Measurements from ENCODE around the gene SETDB2.

The SETDB2 gene

GRCh38 chr13:49450105-49450819 is 6.2 kb downstream of the SETDB2 start:
- Histone ChIP-seq H3K4me1 (ENCODE audit: control insufficient read depth, insufficient read depth, low read length, poor library complexity, severe bottlenecking) (no peaks in the 10 kb centered on the region), H3K27ac (ENCODE audit: low read depth, low read length, severe bottlenecking) (no peak overlapping the region), H3K36me3 (ENCODE audit: control insufficient read depth, insufficient read depth, low read length) (no peaks in the 10 kb centered on the region), H3K9me3 (ENCODE audit: control insufficient read depth, low read length) (no peaks in the 10 kb centered on the region), H3K4me3 (ENCODE audit: extremely low read depth, insufficient read depth, low read length, poor library complexity, severe bottlenecking) (no peak overlapping the region)
- 100% methylated on average over 2 of the region's 3 CpGs; no CpG with 5 or more reads in 1 of the 2 experiments for WGBS, 2 experiments (ENCODE audit: insufficient coverage in 2 of 2)

DNA sequence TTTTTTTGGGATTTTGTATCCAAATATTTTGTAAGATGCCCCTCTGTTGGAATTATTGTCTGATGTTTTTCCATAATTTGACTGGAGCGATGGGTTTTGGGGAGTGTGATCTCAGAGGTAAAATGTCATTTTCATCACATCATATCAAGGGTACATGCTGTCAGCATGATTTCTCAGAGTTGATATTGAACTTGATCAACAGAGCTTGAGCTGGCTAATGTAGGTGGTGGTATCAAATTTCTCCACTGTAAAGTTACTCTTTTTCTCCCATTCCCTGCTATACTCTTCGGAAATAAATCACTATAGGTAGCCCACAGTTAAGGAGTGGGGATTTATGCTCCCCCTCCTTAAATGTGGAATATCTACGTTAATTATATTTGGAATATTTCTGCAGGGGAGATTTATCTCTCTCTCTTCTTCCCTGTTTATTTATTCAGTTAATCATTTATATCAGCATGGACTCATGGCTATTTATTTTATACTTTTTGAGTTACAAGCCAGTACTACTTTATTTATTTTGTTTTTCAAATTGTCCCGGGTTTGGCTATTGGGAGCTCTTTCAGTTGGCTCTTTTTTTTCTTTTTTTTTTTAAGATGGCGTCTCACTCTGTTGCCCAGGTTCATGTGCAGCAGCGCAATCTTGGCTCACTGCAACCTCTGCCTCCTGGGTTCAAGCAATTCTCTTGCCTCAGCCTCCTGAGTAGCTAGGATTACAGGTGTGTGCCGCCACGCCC is 8.8 kb downstream of the SETDB2 start:
- Histone ChIP-seq H3K9me3 (ENCODE audit: control insufficient read depth, low read length) (no peaks in the 10 kb centered on the region), H3K36me3 (ENCODE audit: control insufficient read depth, insufficient read depth, low read length) (no peaks in the 10 kb centered on the region), H3K4me3 (ENCODE audit: extremely low read depth, insufficient read depth, low read length, poor library complexity, severe bottlenecking) (no peak overlapping the region), H3K27ac (ENCODE audit: low read depth, low read length, severe bottlenecking) (no peak overlapping the region), H3K4me1 (ENCODE audit: control insufficient read depth, insufficient read depth, low read length, poor library complexity, severe bottlenecking) (no peaks in the 10 kb centered on the region)
- 86 to 100% methylated on average over 1 of the region's 8 CpGs for WGBS, 2 experiments (ENCODE audit: insufficient coverage in 2 of 2)

DNA sequence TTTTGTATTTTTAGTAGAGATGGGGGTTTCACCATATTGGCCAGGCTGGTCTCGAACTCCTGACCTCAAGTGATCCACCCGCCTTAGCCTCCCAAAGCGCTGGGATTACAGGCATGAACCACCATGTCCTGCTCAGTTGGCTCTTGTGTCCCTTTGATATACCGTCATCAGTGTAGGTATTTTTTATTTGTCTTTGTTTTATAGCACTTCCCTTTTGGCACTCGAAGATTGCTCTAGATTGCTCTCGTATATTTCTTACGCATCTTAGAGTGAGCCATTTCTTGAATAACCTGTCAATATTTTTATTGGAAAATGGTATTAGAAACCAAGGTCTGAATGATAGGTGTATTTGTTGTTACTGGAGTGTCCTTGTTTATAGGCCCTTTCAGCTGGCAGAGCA is 9.4 kb downstream of the SETDB2 start:
- Histone ChIP-seq H3K9me3 (ENCODE audit: control insufficient read depth, low read length) (no peaks in the 10 kb centered on the region), H3K36me3 (ENCODE audit: control insufficient read depth, insufficient read depth, low read length) (no peaks in the 10 kb centered on the region), H3K4me3 (ENCODE audit: extremely low read depth, insufficient read depth, low read length, poor library complexity, severe bottlenecking) (no peak overlapping the region), H3K4me1 (ENCODE audit: control insufficient read depth, insufficient read depth, low read length, poor library complexity, severe bottlenecking) (no peaks in the 10 kb centered on the region), H3K27ac (ENCODE audit: low read depth, low read length, severe bottlenecking) (no peak overlapping the region)
- WGBS, 2 experiments (ENCODE audit: insufficient coverage in 2 of 2), result 90 to 95% methylated on average over 3 to 6 of the region's 7 CpGs

- H3K4me3 ChIP-seq (ENCODE audit: extremely low read depth, insufficient read depth, low read length, poor library complexity, severe bottlenecking), result no peak overlapping the region
- no CpG with 5 or more reads among the region's 4 CpGs for WGBS, 2 experiments (ENCODE audit: insufficient coverage in 2 of 2)
- no peaks in the 10 kb centered on the region for H3K36me3 ChIP-seq (ENCODE audit: control insufficient read depth, insufficient read depth, low read length)
- H3K4me1 ChIP-seq (ENCODE audit: control insufficient read depth, insufficient read depth, low read length, poor library complexity, severe bottlenecking), result no peaks in the 10 kb centered on the region
- H3K27ac ChIP-seq (ENCODE audit: low read depth, low read length, severe bottlenecking), result no peak overlapping the region
- no peaks in the 10 kb centered on the region for H3K9me3 ChIP-seq (ENCODE audit: control insufficient read depth, low read length)
Measured at GRCh38 chr13:49454388-49455006, 10.4 kb downstream of the SETDB2 start.

DNA sequence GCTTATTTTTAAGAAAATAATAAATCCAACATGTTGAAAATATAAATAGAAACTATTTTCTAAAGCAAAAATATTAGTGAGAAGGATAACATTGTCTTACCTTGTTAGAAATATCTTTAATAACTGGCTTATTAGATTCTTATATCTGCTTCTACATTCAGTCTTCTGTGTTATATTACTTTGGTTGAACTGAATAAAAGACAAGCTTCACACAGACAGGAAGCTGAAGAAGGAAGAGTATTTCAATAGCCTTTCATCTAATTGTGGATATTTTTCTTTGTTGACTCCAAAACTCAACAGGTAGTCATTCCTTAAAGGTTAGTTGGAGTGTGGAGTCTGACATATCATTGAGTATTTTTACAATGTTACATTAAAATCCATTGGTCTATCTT is 10.9 kb downstream of the SETDB2 start:
- H3K36me3 ChIP-seq (ENCODE audit: control insufficient read depth, insufficient read depth, low read length), result no peaks in the 10 kb centered on the region
- no peaks in the 10 kb centered on the region for H3K9me3 ChIP-seq (ENCODE audit: control insufficient read depth, low read length)
- H3K27ac ChIP-seq (ENCODE audit: low read depth, low read length, severe bottlenecking), result no peak overlapping the region
- H3K4me3 ChIP-seq (ENCODE audit: extremely low read depth, insufficient read depth, low read length, poor library complexity, severe bottlenecking), result no peak overlapping the region
- H3K4me1 ChIP-seq (ENCODE audit: control insufficient read depth, insufficient read depth, low read length, poor library complexity, severe bottlenecking), result no peaks in the 10 kb centered on the region

- Histone ChIP-seq H3K4me1 (ENCODE audit: control insufficient read depth, insufficient read depth, low read length, poor library complexity, severe bottlenecking) (no peaks in the 10 kb centered on the region), H3K36me3 (ENCODE audit: control insufficient read depth, insufficient read depth, low read length) (no peaks in the 10 kb centered on the region), H3K9me3 (ENCODE audit: control insufficient read depth, low read length) (no peaks in the 10 kb centered on the region), H3K27ac (ENCODE audit: low read depth, low read length, severe bottlenecking) (no peak overlapping the region), H3K4me3 (ENCODE audit: extremely low read depth, insufficient read depth, low read length, poor library complexity, severe bottlenecking) (no peak overlapping the region)
- no CpG with 5 or more reads among the region's 1 CpG for WGBS, 2 experiments (ENCODE audit: insufficient coverage in 2 of 2)
Measured at GRCh38 chr13:49456156-49456555, 12.1 kb downstream of the SETDB2 start.

DNA sequence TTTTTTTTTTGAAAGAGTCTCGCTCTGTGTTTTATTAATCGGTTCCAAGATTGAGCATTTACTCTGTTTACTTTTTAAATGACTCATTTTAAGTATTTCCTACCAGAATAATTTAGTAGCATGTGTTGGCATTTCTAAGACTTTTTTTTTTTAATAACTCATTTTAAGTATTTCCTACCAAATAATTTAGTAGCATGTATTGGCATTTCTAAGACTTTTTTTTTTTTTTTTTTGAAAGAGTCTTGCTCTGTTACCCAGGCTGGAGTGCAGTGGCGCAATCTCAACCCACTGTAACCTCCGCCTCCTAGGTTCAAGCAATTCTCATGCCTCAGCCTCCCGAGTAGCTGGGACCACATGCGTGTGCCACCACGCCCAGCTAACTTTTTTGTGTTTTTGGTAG is 13.1 kb downstream of the SETDB2 start:
- H3K36me3 ChIP-seq (ENCODE audit: control insufficient read depth, insufficient read depth, low read length), result peaks cover 9% of the 10 kb centered on the region
- no peaks in the 10 kb centered on the region for H3K4me1 ChIP-seq (ENCODE audit: control insufficient read depth, insufficient read depth, low read length, poor library complexity, severe bottlenecking)
- 90 to 100% methylated on average over 2 to 3 of the region's 7 CpGs for WGBS, 2 experiments (ENCODE audit: insufficient coverage in 2 of 2)
- H3K4me3 ChIP-seq (ENCODE audit: extremely low read depth, insufficient read depth, low read length, poor library complexity, severe bottlenecking), result no peak overlapping the region
- H3K27ac ChIP-seq (ENCODE audit: low read depth, low read length, severe bottlenecking), result no peak overlapping the region
- H3K9me3 ChIP-seq (ENCODE audit: control insufficient read depth, low read length), result peaks cover 8% of the 10 kb centered on the region

DNA sequence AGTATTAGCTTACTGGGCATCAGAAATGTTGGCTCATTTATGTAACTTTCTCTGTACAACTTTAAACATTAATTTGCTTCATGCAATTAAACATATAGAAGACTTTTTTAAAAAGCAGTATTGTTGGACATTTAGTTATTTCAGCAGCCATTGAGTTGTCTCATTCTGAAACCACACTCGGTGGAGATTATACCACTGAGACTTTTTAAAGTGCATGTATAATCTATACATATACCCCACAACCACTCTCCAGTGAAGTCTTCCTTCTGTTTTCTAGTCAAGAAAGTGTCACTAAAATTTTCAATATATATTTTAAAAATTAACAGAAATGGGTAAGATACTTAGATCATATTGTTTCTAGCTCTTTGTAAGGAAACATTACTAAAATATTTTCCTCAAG is 15.5 kb downstream of the SETDB2 start:
- no CpG with 5 or more reads among the region's 1 CpG for WGBS, 2 experiments (ENCODE audit: insufficient coverage in 2 of 2)
- Histone ChIP-seq H3K4me3 (ENCODE audit: extremely low read depth, insufficient read depth, low read length, poor library complexity, severe bottlenecking) (no peak overlapping the region), H3K4me1 (ENCODE audit: control insufficient read depth, insufficient read depth, low read length, poor library complexity, severe bottlenecking) (no peaks in the 10 kb centered on the region), H3K36me3 (ENCODE audit: control insufficient read depth, insufficient read depth, low read length) (peaks cover 28% of the 10 kb centered on the region), H3K9me3 (ENCODE audit: control insufficient read depth, low read length) (peaks cover 28% of the 10 kb centered on the region), H3K27ac (ENCODE audit: low read depth, low read length, severe bottlenecking) (no peak overlapping the region)

- Histone ChIP-seq H3K4me1 (ENCODE audit: control insufficient read depth, insufficient read depth, low read length, poor library complexity, severe bottlenecking) (no peaks in the 10 kb centered on the region), H3K4me3 (ENCODE audit: extremely low read depth, insufficient read depth, low read length, poor library complexity, severe bottlenecking) (no peak overlapping the region), H3K36me3 (ENCODE audit: control insufficient read depth, insufficient read depth, low read length) (peaks cover 28% of the 10 kb centered on the region), H3K27ac (ENCODE audit: low read depth, low read length, severe bottlenecking) (no peak overlapping the region), H3K9me3 (ENCODE audit: control insufficient read depth, low read length) (peaks cover 28% of the 10 kb centered on the region)
- no CpG with 5 or more reads among the region's 1 CpG for WGBS, 2 experiments (ENCODE audit: insufficient coverage in 2 of 2)
Measured at GRCh38 chr13:49464085-49464484, 20.0 kb downstream of the SETDB2 start.

GRCh38 chr13:49464621-49465325 is 20.7 kb downstream of the SETDB2 start:
- Histone ChIP-seq H3K9me3 (ENCODE audit: control insufficient read depth, low read length) (peaks cover 28% of the 10 kb centered on the region), H3K4me3 (ENCODE audit: extremely low read depth, insufficient read depth, low read length, poor library complexity, severe bottlenecking) (no peak overlapping the region), H3K36me3 (ENCODE audit: control insufficient read depth, insufficient read depth, low read length) (peaks cover 28% of the 10 kb centered on the region), H3K4me1 (ENCODE audit: control insufficient read depth, insufficient read depth, low read length, poor library complexity, severe bottlenecking) (no peaks in the 10 kb centered on the region), H3K27ac (ENCODE audit: low read depth, low read length, severe bottlenecking) (no peak overlapping the region)
- WGBS, 2 experiments (ENCODE audit: insufficient coverage in 2 of 2), result 89 to 100% methylated on average over 1 to 3 of the region's 4 CpGs

Measured in mesodermal cell (in vitro differentiated cells).